CD4-positive, alpha-beta T cell treated with Interleukin-15 for 4 hours (primary cell): ENCODE measurements around the gene CD248.

Experiments
- DNase-seq: peaks from one replicate; pipeline ENCODE4 v3.0.0-alpha.2; 2020; ENCODE audit warnings: low spot score

Gene CD248

DNA sequence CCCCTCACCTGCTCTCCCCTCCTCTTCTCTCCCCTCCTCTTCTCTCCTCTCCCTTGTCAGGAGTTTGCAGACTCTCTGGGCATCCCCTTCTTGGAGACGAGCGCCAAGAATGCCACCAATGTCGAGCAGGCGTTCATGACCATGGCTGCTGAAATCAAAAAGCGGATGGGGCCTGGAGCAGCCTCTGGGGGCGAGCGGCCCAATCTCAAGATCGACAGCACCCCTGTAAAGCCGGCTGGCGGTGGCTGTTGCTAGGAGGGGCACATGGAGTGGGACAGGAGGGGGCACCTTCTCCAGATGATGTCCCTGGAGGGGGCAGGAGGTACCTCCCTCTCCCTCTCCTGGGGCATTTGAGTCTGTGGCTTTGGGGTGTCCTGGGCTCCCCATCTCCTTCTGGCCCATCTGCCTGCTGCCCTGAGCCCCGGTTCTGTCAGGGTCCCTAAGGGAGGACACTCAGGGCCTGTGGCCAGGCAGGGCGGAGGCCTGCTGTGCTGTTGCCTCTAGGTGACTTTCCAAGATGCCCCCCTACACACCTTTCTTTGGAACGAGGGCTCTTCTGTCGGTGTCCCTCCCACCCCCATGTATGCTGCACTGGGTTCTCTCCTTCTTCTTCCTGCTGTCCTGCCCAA lies 40.7 kb downstream of the CD248 start:
- no peak for DNase-seq

GRCh38 chr11:66275396-66275795 lies 41.4 kb downstream of the CD248 start:
- no peak for DNase-seq

DNA sequence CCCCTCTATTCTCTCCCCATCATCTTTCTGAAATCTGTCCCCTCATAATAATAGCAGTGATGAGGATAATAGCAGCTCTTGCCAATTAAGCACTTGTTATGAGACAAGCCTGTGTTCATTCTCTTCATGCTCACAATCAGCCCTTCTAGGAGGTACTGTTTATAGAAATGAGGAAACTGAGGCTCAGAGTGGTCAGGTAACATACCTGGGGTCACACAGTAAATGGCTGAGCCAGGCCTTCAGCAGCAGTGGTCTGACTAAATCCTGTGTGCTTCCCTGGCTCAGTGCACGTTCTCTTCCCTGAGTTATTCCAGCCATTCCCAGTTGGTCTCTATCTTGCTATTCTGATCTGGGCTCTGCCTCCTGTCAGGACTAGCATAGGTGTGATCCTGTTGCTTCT lies 42.6 kb downstream of the CD248 start:
- DNase-seq: no peak

GRCh38 chr11:66272596-66272995 lies 44.2 kb downstream of the CD248 start:
- DNase-seq: peak; percentile 48

- DNase-seq: no peak
Observed at GRCh38 chr11:66271816-66272215, 45.0 kb downstream of the CD248 start.

DNA sequence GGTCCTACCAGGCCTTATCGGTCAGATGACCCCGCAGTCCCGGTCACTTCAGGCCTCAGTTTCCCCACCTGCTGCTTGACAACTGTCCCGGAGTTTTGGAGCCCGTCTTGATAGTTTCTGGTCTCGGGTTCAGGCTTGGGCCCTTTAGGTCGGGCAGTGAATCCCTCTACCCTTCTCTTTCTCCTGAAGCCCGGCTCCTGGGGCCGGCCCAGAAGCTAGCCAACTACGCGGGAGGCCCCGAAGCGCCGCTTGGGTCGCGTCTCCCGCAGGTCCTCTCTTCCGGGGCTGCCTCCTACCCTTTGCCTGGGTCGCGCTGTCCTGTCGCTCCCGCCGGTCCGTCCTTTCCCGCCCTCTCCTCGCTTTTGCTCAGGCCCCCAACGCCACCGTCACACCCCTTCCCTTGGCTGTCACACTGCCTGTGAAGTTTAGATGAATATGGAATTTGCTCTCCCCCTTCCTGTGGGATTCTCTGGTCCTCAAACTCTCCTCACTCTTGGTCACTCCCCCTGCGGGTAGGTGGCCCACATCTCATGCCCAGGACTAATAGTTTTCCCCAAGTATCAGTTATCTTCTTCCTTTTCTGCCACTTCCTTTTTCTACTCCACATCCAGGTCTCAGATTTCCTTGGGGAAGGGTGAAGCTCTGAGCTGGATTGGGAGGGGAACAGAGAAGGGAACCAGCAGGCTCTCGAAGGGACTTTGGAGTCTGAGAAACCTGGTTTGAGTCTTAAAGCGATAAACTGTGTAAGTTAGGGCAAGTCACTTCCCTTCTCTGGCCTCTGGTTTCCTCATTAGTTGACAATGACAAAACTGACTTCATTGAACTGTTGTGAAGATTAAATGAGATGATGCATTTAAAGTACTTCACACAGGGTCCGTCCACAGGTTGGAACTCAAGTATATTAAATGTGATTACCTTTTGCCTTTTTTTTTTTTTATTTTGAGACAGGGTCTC lies 47.6 kb downstream of the CD248 start:
- DNase-seq: peak; percentile 17

DNA sequence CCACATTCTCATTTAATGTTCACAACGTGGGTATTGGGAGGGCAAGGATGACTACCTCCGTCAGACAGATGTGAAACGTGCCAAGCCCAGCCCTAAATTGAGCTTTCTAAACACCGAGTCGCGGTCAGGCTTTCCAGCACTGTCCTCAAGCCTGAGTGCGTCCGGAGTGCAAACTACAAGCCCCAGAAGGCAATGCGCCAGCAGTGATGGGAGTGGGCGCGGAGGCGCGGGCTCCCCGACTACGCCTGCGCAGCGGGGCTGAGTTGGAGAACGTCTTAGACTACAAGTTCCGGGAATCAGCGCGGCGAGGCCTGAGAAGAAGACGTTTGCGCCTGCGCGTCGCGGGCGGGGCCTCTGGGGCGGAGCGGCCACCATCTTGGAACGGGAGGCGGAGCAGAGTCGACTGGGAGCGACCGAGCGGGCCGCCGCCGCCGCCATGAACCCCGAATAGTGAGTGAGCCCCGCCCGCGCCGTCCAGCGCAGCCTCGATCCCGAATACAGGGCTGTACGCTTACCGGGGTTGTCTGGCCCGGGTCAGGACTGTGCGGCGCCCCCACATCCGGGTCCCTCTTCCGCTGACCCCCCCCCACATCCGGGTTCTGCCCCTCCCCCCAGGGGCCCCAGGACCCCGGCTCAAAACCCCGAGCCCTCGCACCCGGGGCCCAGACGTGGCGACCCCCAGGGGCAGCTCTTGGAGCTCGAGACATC lies 48.4 kb downstream of the CD248 start, which contains the start of gene RAB1B:
Gene RAB1B, plus strand, starts transcription at position 396 of the 708 bp plus-strand sequence. Its CDS starts 41 bp downstream, at position 437.
- peak; percentile 100 for DNase-seq

DNA sequence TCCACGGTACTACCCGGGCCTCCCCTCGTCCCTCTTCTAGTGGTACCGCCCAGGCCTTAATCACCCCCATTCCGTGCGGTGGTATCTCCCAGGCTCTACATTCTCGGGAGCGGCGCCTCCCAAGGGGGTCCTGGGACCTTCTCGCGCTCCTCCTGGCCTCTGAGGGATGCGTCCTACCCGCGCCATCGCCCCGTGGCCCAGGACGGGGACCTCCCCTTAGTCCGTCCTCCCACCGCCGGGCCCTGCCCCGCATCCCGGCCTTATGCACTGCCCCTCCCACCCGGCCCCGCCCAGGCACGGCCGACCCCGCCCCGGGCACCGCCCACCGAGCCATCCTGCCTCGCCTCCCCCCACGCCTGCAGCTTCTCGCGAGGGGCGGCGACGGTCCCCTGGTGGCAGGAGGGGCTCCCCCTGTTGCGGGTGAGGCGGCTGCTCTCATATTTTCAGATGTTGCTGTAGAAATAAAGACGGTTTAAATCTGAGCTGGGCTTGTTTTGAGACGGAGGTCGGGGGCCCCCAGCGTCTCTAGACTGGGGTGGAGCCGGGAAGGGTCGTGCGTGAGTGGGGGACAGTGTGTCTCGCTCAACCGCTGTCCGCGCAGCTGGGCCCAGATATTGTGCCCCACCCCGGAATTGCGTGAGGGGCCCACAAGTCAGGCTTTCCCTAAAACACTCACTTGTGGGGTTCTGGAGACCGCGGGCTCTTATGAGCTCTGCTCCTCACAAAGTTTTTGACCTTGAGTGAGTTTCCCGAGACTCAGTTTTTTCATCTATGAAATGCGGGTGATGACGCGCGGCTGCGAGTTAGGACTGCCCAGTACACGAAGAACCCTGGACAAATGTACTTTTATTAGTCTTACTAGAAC lies 49.2 kb downstream of the CD248 start:
- peak; percentile 86 for DNase-seq

DNA sequence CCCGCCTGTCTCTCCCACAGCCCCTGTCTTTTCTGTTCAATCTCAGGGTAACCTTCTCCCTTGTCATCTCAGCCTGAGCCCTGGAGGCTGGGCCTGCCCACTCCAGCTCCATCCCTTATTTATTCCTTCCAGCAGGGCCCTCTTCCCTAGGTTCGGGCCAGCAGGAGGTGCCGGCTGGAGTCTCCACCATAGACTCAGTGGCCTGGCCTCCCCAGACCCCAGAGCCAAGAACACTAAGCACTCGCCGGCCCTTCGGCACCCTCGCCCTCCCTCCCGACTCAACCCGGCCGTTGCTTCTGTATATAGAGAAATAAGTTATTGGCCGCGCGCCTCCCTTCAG lies 49.8 kb downstream of the CD248 start:
- DNase-seq: no peak

GRCh38 chr11:66266378-66267038 lies 50.3 kb downstream of the CD248 start:
- no peak for DNase-seq

DNA sequence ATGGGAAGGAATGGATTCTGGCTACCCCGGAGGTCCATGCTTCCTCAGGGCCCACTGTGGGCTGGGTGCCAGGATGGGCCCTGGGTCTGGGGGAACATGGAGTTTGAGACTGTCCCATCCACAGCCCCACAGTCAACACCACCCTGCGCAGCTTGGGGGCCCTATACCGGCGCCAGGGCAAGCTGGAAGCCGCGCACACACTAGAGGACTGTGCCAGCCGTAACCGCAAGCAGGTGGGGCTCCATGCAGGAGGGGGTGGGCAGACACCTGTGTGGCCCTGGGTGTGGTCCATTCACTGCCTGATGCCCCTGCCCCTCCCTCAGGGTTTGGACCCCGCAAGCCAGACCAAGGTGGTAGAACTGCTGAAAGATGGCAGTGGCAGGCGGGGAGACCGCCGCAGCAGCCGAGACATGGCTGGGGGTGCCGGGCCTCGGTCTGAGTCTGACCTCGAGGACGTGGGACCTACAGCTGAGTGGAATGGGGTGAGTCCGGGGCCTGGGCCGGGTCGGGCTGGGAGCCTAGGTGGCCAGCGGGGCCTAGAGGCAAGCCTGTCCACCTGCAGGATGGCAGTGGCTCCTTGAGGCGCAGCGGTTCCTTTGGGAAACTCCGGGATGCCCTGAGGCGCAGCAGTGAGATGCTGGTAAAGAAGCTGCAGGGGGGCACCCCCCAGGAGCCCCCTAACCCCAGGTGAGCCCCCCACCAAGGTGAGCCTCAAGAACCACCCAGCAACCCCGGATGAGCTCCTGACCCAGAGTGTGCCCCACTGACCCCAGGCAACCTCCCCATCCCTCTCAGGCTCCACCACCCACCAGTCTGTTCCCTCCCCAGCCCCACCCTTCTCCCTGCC lies 51.1 kb downstream of the CD248 start:
- DNase-seq: no peak

DNA sequence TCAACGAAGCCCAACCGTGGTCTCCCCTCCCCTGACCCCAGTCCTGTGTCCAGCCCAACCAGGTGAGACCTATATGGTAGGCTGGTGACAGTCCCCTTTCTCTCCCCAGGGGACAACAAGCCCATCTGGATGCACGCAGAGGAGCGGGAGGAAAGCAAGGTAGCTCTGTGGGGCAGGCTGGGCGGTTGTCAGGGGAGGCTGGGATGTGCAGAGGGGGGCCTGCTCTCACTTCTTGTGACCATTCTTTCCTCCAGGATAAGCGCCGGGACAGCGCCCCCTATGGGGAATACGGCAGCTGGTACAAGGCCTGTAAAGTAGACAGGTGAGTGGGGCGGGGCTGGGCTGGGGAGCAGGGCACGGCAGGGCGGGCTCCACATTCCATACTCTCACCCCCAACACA lies 51.9 kb downstream of the CD248 start:
- DNase-seq: peak; percentile 31
